ENCODE measurements around the gene NETO2. TPM values are rescaled to one million over a fixed set of nuclear protein-coding genes. Genes with fewer than 3 reads are reported as not detected.

The NETO2 gene
- total and polyA plus RNA-seq, 2 of the 13 experiments (the other 11 are each of a cell fraction or from before 2014, with no cell fraction given): 8.2 to 13.5 TPM

DNA sequence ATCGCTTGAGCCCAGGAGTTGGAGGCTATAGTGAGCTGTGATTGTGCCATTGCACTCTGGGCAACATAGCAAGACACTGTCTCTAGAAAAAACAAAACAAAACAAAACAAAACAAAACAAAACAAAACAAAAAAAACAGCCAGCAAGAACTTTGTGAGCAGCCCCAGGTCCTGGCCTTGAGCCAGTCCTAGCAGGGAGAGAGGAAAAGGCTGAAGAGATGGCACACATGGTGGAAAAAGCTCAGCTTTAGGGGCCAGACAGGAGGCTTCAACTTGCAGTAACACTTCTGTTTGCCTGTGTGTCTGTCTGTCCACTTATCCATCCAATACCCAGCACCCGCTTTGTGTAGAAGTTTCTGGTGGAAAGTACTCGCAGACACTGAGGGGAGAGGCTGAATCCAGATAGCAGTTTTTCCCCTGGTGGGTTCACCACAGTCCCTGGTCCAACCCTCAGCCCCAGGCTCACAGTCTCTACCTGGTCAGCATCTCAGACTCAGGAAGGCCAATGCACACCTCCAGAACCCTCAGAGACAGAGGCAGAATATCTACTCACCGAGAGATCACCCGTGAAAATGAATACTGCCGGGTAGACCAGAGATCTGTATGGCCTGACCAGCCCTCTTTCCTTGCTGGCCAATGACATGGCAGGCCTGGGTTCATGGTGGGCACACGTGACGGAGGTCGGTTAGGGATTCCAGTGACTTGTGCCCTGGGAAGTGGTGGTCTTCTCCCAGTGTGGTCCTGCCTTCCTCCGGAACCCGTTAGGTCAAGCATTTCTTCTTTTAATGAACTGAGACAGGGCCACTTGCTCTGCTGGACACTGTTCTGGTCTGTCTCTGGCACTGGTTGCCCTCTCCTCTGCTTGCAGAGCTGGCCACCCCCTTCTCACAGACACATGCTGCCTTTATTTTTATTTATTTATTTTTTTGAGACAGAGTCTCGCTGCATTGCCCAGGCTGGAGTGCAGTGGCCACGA lies 90.8 kb downstream of the NETO2 start (continued):
- TF ChIP-seq PBX3 (CRISPR knock-in tag; IDR thresholded peaks at IDR 0.05; ENCODE audit: borderline replicate concordance) (no peak), SP2 (CRISPR knock-in tag; IDR thresholded peaks at IDR 0.05) (peak; percentile 41; the same call in 1 of the 2 replicates), ZNF652 (CRISPR knock-in tag; IDR thresholded peaks at IDR 0.05; ENCODE audit: borderline replicate concordance, low read depth) (no peak), CAMTA2 (CRISPR knock-in tag; IDR thresholded peaks at IDR 0.05; ENCODE audit: borderline replicate concordance) (no peak)
- TF ChIP-seq, protein P1, sequence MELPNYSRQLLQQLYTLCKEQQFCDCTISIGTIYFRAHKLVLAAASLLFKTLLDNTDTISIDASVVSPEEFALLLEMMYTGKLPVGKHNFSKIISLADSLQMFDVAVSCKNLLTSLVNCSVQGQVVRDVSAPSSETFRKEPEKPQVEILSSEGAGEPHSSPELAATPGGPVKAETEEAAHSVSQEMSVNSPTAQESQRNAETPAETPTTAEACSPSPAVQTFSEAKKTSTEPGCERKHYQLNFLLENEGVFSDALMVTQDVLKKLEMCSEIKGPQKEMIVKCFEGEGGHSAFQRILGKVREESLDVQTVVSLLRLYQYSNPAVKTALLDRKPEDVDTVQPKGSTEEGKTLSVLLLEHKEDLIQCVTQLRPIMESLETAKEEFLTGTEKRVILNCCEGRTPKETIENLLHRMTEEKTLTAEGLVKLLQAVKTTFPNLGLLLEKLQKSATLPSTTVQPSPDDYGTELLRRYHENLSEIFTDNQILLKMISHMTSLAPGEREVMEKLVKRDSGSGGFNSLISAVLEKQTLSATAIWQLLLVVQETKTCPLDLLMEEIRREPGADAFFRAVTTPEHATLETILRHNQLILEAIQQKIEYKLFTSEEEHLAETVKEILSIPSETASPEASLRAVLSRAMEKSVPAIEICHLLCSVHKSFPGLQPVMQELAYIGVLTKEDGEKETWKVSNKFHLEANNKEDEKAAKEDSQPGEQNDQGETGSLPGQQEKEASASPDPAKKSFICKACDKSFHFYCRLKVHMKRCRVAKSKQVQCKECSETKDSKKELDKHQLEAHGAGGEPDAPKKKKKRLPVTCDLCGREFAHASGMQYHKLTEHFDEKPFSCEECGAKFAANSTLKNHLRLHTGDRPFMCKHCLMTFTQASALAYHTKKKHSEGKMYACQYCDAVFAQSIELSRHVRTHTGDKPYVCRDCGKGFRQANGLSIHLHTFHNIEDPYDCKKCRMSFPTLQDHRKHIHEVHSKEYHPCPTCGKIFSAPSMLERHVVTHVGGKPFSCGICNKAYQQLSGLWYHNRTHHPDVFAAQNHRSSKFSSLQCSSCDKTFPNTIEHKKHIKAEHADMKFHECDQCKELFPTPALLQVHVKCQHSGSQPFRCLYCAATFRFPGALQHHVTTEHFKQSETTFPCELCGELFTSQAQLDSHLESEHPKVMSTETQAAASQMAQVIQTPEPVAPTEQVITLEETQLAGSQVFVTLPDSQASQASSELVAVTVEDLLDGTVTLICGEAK (IDR thresholded peaks at IDR 0.05): no peak
- TF ChIP-seq, protein P1 (CRISPR knock-in tag; IDR thresholded peaks at IDR 0.05): 0 out of 2 replicates have a peak, but pooled peaks have one; percentile 37
- TF ChIP-seq, protein P2, sequence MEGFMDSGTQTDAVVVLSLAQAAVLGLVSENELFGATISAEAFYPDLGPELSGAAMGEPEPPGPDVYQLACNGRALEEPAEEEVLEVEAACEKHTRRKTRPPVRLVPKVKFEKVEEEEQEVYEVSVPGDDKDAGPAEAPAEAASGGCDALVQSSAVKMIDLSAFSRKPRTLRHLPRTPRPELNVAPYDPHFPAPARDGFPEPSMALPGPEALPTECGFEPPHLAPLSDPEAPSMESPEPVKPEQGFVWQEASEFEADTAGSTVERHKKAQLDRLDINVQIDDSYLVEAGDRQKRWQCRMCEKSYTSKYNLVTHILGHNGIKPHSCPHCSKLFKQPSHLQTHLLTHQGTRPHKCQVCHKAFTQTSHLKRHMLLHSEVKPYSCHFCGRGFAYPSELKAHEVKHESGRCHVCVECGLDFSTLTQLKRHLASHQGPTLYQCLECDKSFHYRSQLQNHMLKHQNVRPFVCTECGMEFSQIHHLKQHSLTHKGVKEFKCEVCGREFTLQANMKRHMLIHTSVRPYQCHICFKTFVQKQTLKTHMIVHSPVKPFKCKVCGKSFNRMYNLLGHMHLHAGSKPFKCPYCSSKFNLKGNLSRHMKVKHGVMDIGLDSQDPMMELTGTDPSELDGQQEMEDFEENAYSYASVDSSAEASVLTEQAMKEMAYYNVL (CRISPR knock-in tag; IDR thresholded peaks at IDR 0.05; ENCODE audit: borderline replicate concordance): 0 out of 2 replicates have a peak, but pooled peaks have one; percentile 5
- TF ChIP-seq, protein P3, sequence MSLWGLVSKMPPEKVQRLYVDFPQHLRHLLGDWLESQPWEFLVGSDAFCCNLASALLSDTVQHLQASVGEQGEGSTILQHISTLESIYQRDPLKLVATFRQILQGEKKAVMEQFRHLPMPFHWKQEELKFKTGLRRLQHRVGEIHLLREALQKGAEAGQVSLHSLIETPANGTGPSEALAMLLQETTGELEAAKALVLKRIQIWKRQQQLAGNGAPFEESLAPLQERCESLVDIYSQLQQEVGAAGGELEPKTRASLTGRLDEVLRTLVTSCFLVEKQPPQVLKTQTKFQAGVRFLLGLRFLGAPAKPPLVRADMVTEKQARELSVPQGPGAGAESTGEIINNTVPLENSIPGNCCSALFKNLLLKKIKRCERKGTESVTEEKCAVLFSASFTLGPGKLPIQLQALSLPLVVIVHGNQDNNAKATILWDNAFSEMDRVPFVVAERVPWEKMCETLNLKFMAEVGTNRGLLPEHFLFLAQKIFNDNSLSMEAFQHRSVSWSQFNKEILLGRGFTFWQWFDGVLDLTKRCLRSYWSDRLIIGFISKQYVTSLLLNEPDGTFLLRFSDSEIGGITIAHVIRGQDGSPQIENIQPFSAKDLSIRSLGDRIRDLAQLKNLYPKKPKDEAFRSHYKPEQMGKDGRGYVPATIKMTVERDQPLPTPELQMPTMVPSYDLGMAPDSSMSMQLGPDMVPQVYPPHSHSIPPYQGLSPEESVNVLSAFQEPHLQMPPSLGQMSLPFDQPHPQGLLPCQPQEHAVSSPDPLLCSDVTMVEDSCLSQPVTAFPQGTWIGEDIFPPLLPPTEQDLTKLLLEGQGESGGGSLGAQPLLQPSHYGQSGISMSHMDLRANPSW (CRISPR knock-in tag; IDR thresholded peaks at IDR 0.05; ENCODE audit: borderline replicate concordance): no peak

Data from HepG2 (cell line).